OCI-LY7 (cell line): ENCODE data around the gene CMSS1. TPM values are rescaled to one million over a fixed set of nuclear protein-coding genes. Genes with fewer than 3 reads are reported as not detected.

ENCODE experiments used
- BruUV-seq: library from RNA; stranded (reverse); fragments of 400-500 nt; replicated peaks from 2 replicates; lab custom pipeline; 2021; lab: Mats Ljungman, UMichigan
- CTCF ChIA-PET: fragments of 300-600 bp; sonication (Branson Sonifier 250); formaldehyde crosslinking; loops from one replicate; lab custom pipeline; 2022; ENCODE audit warnings: antibody characterized with exemption; ENCODE audit not compliant: unreplicated experiment; lab: Charles Lee
- POLR2A ChIA-PET: fragments of 300-600 bp; sonication (Branson Sonifier 250); formaldehyde crosslinking; loops from one replicate; lab custom pipeline; 2022; ENCODE audit warnings: antibody characterized with exemption; lab: Charles Lee
- DNase-seq: peaks from one replicate; pipeline ENCODE4 v3.0.0-alpha.2; 2015; ENCODE audit warnings: low spot score
- H2AFZ ChIP-seq: fragments of 200-600 bp; sonication (generic), shearing (Covaris generic); 2 replicates; pipeline ENCODE4 v1.6.1; 2014; ENCODE audit warnings: mild to moderate bottlenecking, antibody characterized with exemption, low read length, moderate library complexity
- H3K27ac ChIP-seq: fragments of 200-600 bp; sonication (generic); 2 replicates; pipeline ENCODE4 v1.5.1; 2014; ENCODE audit warnings: mixed run types, low read depth, mild to moderate bottlenecking, moderate library complexity, low read length, inconsistent platforms; ENCODE audit not compliant: poor library complexity, severe bottlenecking
- H3K36me3 ChIP-seq: fragments of 200-600 bp; sonication (generic); 2 replicates; pipeline ENCODE4 v1.6.1; 2014; ENCODE audit warnings: mild to moderate bottlenecking, antibody characterized with exemption, low read length, moderate library complexity, mixed read lengths; ENCODE audit not compliant: insufficient read depth
- H3K4me1 ChIP-seq: fragments of 200-600 bp; sonication (generic); 2 replicates; pipeline ENCODE4 v1.5.1; 2014; ENCODE audit warnings: mild to moderate bottlenecking, low read length; ENCODE audit not compliant: insufficient read depth, poor library complexity, severe bottlenecking
- H3K4me2 ChIP-seq: fragments of 200-600 bp; sonication (generic); 2 replicates; pipeline ENCODE4 v1.6.1; 2014; ENCODE audit warnings: mild to moderate bottlenecking, low read length
- H3K4me3 ChIP-seq: fragments of 200-600 bp; sonication (generic); 2 replicates; pipeline ENCODE4 v1.5.1; 2014; ENCODE audit warnings: mild to moderate bottlenecking, low read depth, low read length; ENCODE audit not compliant: poor library complexity, severe bottlenecking
- H3K79me2 ChIP-seq: fragments of 200-600 bp; sonication (generic); 2 replicates; pipeline ENCODE4 v1.6.1; 2016; ENCODE audit warnings: low read depth, mild to moderate bottlenecking, low read length, moderate library complexity, mixed read lengths; ENCODE audit not compliant: insufficient read depth
- H3K9me2 ChIP-seq: fragments of 200-600 bp; sonication (generic); 2 replicates; pipeline ENCODE4 v1.6.1; 2016; ENCODE audit warnings: mild to moderate bottlenecking, low read length, mixed read lengths; ENCODE audit not compliant: insufficient read depth
- H3K9me3 ChIP-seq: fragments of 200-600 bp; sonication (generic); 2 replicates; pipeline ENCODE4 v1.6.1; 2014; ENCODE audit warnings: mild to moderate bottlenecking, mixed run types, low read length, mixed read lengths
- H4K20me1 ChIP-seq: fragments of 200-600 bp; sonication (generic); 2 replicates; pipeline ENCODE4 v1.6.1; 2014; ENCODE audit warnings: mild to moderate bottlenecking, antibody characterized with exemption, low read length, moderate library complexity, mixed read lengths; ENCODE audit not compliant: insufficient read depth
- EZH2phosphoT487 ChIP-seq: fragments of 200-600 bp; sonication (generic); IDR thresholded peaks from 2 replicates; pipeline ENCODE4 v1.6.1; 2018; ENCODE audit warnings: low read depth, borderline replicate concordance, mild to moderate bottlenecking, mixed run types, antibody characterized with exemption, low read length, moderate library complexity, mixed read lengths
- intact Hi-C: fragments of 100-400 bp; cut with micrococcal nuclease; formaldehyde crosslinking; loops from one replicate; pipeline ENCODE4 v1.10.0; 2022; ENCODE audit not compliant: unreplicated experiment
- total RNA-seq, 2 experiments: library from RNA; depleted of rRNA in 1 of 2; stranded (reverse); fragments of >200 nt in 1 of 2; shearing (Covaris generic) in 1 of 2; gene quantifications; 2 replicates each; pipeline ENCODE4 v1.2.3, GENCODE V29; 2014 to 2022
- TF ChIP-seq, protein P1 (sequence below): fragments of 200-600 bp; sonication (generic); conservative IDR thresholded peaks from 2 replicates; pipeline ENCODE4 v1.5.1; 2014; ENCODE audit warnings: mild to moderate bottlenecking, antibody characterized with exemption, low read length, moderate library complexity, mixed read lengths

The CMSS1 gene
- total RNA-seq, 2 experiments from 2014 or later = 25.7 to 46.6 TPM

GRCh38 chr3:100004931-100005330 lies 187.3 kb downstream of the CMSS1 start:
- Histone ChIP-seq H3K9me2 (no peaks in the 10 kb centered on the region), H3K4me1 (no peaks in the 10 kb centered on the region), H3K36me3 (no peaks in the 10 kb centered on the region), H3K4me2 (no peak overlapping the region), H3K79me2 (no peaks in the 10 kb centered on the region), H3K4me3 (no peak overlapping the region), H3K27ac (no peak overlapping the region), H3K9me3 (no peaks in the 10 kb centered on the region), H2AFZ (no peak overlapping the region), H4K20me1 (no peaks in the 10 kb centered on the region)
- POLR2A ChIA-PET = no interaction called here
- BruUV-seq = no TSS peak
- intact Hi-C loops = no loop called here
- CTCF ChIA-PET = no interaction called here
- TF ChIP-seq, protein P1, sequence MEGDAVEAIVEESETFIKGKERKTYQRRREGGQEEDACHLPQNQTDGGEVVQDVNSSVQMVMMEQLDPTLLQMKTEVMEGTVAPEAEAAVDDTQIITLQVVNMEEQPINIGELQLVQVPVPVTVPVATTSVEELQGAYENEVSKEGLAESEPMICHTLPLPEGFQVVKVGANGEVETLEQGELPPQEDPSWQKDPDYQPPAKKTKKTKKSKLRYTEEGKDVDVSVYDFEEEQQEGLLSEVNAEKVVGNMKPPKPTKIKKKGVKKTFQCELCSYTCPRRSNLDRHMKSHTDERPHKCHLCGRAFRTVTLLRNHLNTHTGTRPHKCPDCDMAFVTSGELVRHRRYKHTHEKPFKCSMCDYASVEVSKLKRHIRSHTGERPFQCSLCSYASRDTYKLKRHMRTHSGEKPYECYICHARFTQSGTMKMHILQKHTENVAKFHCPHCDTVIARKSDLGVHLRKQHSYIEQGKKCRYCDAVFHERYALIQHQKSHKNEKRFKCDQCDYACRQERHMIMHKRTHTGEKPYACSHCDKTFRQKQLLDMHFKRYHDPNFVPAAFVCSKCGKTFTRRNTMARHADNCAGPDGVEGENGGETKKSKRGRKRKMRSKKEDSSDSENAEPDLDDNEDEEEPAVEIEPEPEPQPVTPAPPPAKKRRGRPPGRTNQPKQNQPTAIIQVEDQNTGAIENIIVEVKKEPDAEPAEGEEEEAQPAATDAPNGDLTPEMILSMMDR = no peak
- no peak for TF ChIP-seq EZH2phosphoT487
- DNase-seq = no peak

- no peaks in the 10 kb centered on the region for H3K36me3 ChIP-seq
- intact Hi-C loops = no loop called here
- DNase-seq = no peak
- no peaks in the 10 kb centered on the region for H3K9me2 ChIP-seq
- no peaks in the 10 kb centered on the region for H3K79me2 ChIP-seq
- H3K4me3 ChIP-seq = no peak overlapping the region
- H3K4me1 ChIP-seq = no peaks in the 10 kb centered on the region
- H4K20me1 ChIP-seq = no peaks in the 10 kb centered on the region
- CTCF ChIA-PET = no interaction called here
- H3K4me2 ChIP-seq = no peak overlapping the region
- H3K27ac ChIP-seq = no peak overlapping the region
- no peak overlapping the region for H2AFZ ChIP-seq
- POLR2A ChIA-PET = interaction anchor here (1.0 kb wide), 1 partner anchor 8 kb away, joined by 3 read pairs; no protein-coding TSS in a partner anchor
- TF ChIP-seq, protein P1 = no peak
- no peak for TF ChIP-seq EZH2phosphoT487
- BruUV-seq = no TSS peak
- H3K9me3 ChIP-seq = no peaks in the 10 kb centered on the region
Observed at GRCh38 chr3:100005665-100006393, 188.2 kb downstream of the CMSS1 start.

DNA sequence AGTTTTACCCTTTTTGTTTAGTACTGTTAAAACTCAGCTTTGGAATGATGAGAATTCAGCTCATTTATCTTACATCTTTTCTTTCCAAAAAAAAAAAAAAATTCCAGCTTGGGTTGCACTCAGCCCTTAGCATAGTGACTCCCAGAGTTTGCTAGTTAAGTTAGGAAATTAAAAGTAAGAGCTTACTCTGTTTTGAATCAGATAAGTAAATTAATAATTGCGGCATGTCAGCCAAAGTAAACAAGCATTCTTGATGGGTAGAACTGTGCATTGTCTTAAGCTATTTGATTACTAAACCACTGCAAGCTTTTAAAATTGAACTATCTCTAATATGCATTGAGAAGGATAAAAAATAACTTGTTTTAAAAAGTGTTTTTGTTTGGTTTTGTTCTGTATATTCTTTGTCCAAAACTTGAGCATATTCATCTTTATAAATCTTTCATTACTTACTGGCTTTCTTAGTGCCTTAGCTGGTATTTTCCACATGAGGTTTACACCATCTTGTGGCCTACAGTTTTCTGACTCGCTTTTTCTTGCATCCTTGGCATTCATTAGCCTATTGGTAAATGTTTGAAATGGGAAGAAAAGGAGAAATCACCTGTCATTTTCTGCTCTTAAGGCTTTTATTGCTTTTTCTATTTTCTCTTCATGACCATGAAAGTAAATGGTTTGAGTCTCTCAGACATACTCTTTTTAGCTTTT lies 189.1 kb downstream of the CMSS1 start:
- H4K20me1 ChIP-seq = no peaks in the 10 kb centered on the region
- intact Hi-C loops = no loop called here

More for the DNA sequence above, 189.1 kb downstream of the CMSS1 start:
- Histone ChIP-seq H3K36me3 (no peaks in the 10 kb centered on the region), H3K4me3 (no peak overlapping the region), H3K4me1 (no peaks in the 10 kb centered on the region), H3K9me2 (no peaks in the 10 kb centered on the region), H3K9me3 (no peaks in the 10 kb centered on the region), H3K4me2 (no peak overlapping the region), H3K27ac (no peak overlapping the region), H3K79me2 (no peaks in the 10 kb centered on the region), H2AFZ (no peak overlapping the region)
- ChIA-PET POLR2A (interaction anchor here (0.5 to 1.1 kb wide), 5 partner anchors 9 to 39 kb away, joined by 3 read pairs; no protein-coding TSS in a partner anchor), CTCF (no interaction called here)
- no peak for DNase-seq
- TF ChIP-seq, protein P1 = no peak
- TF ChIP-seq EZH2phosphoT487 = no peak
- BruUV-seq = no TSS peak
